ENCODE measurements around the gene RAET1E. TPM values are rescaled to one million over a fixed set of nuclear protein-coding genes. Genes with fewer than 3 reads are reported as not detected.
"Not testable (repeated sequence)": the region's sequence is repeated elsewhere in the genome, so short reads cannot be mapped to it uniquely, and the experiment has no call there.

RAET1E gene
- total RNA-seq, 1 donor from 2014 or later: under 0.01 TPM

DNA sequence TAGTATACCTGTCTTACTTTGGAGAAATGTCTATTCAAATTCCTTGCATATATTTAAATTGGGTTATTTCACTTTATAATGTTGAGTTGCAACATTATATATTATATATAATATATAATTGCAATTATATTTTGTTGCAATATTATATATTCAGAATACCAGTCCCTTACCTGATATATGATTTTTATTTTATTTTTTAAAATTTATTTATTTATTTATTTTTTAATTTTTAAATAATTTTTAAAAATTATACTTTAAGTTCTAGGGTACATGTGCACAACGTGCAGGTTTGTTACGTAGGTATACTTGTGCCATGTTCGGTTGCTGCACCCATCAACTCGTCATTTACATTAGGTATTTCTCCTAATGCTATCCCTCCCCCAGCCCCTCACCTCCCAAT lies 29.1 kb upstream of the RAET1E start:
- DNase-seq (ENCODE audit: low read depth, low spot score): not testable (repeated sequence)

- DNase-seq (ENCODE audit: low read depth, low spot score): peak; percentile 41
These were observed 28.3 kb upstream of the RAET1E start for GRCh38 chr6:149925974-149926777.

GRCh38 chr6:149925253-149925973 lies 27.5 kb upstream of the RAET1E start:
- no peak for DNase-seq (ENCODE audit: low read depth, low spot score)

DNA sequence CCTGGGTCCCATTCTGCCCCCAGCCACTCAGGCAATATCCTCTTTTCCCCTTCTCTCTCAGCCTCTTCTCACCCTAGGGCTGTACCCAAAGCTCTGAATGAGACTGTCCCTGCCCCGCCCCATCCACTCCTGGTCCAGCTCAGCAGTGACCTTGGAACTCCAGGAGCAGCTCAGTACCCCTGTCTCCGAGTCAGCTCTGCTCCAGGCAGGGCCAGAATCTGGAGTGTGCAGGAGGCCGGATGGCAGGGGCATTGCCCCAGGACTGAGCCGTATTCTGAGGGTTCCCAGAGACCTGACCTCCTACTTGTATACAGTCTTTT lies 27.0 kb upstream of the RAET1E start:
- DNase-seq (ENCODE audit: low read depth, low spot score): no peak

- DNase-seq (ENCODE audit: low read depth, low spot score): no peak
These were observed 26.5 kb upstream of the RAET1E start for GRCh38 chr6:149924206-149924932.

DNA sequence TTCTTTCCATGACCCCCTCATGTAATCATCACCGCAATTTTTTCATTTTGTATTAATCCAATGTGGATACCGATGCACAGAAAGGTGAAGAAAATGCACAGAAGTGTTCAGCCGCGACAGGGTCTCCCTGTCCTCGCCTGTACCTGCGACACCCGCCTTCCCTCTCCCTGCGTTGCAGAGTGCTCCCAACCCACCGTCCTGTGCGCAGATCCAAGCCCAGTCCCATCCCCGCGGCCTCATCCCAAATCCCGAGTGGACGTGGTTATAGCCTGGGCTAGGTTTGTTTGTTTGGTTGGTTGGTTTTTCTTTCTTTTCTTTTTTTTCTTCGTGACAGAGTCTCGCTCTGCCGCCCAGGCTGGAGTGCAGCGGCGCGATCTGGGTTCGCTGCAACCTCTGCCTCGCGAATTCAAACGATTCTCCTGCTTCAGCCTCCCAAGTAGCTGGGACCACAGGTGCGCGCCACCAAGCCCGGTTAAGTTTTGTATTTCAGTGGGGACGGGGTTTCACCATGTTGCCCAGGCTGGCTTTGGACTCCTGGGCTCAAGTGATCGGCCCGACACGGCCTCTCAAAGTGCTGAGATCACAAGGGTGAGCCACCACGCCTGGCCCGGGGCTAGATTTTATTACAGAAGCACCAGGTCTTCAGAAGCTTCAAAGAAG lies 25.5 kb upstream of the RAET1E start:
- no peak for DNase-seq (ENCODE audit: low read depth, low spot score)

GRCh38 chr6:149922642-149923326 lies 24.9 kb upstream of the RAET1E start, which contains the start of gene RAET1G:
Gene RAET1G, minus strand, starts transcription at chr6:149923121. Its CDS starts 111 bp downstream, at chr6:149923010.
- DNase-seq (ENCODE audit: low read depth, low spot score): peak; percentile 84

DNA sequence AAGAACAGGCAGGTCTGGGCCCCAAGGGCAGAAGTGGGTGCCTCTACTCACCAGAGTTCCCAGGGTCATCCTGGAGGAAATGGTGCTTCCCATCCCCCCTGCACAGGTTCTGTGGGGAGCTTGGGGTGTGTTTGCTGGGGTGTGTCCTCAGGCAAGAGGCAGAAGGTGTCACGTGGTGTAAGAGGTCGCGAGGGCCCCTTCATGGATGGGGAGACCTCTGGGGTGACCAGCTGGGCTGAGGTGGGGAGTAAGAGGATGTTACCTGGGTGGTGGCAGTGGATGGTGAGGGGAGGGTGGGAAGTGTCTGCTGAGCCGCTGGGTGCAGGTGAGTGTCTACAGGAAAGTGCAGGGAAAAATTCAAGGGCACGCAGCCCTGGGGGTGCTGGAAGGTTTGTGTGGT lies 24.2 kb upstream of the RAET1E start:
- DNase-seq (ENCODE audit: low read depth, low spot score): not testable (repeated sequence)

- no peak for DNase-seq (ENCODE audit: low read depth, low spot score)
These were observed 23.4 kb upstream of the RAET1E start for GRCh38 chr6:149921361-149921760.

- no peak for DNase-seq (ENCODE audit: low read depth, low spot score)
These were observed 21.9 kb upstream of the RAET1E start for GRCh38 chr6:149919834-149920225.

- DNase-seq (ENCODE audit: low read depth, low spot score): not testable (repeated sequence)
These were observed 21.4 kb upstream of the RAET1E start for GRCh38 chr6:149919126-149919833.

DNA sequence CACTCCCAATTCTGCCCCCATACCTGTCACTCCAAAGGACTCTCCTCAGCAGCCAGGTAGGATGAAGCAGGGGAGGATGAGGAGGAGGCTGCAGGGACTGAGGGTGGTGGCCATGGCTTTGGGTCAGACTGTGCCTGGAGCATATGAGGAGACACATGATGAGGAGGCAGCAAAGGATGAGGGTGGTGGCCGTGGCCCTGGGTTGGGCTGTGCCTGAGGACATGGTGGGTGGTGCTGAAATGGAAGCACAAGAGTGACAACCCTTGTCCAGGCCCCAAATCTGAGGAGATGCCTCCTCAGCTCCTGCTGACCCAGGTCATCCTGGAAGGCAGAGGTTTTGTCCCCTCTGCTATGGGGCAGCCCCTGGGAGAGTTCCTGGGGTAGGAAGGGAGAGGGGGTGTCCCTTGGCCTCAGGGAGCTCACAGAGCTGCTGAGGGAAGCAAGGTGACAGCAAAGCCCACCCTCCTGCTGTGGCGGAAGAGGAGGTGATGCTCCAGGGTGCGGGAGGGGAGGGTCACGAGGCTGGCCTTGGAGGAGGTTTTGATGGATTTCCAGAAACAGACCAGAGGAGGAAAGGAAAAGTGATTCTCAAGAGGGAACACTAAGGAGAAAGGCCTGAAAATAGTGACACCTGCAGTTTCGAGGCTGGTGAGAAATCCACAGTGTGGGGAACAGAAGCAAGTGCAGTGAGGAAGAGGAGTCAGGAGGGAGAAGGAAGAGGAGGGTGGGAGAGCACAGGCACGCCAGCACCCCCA lies 20.4 kb upstream of the RAET1E start:
- DNase-seq (ENCODE audit: low read depth, low spot score): no peak

- no peak for DNase-seq (ENCODE audit: low read depth, low spot score)
These were observed 19.8 kb upstream of the RAET1E start for GRCh38 chr6:149917679-149918078.

DNA sequence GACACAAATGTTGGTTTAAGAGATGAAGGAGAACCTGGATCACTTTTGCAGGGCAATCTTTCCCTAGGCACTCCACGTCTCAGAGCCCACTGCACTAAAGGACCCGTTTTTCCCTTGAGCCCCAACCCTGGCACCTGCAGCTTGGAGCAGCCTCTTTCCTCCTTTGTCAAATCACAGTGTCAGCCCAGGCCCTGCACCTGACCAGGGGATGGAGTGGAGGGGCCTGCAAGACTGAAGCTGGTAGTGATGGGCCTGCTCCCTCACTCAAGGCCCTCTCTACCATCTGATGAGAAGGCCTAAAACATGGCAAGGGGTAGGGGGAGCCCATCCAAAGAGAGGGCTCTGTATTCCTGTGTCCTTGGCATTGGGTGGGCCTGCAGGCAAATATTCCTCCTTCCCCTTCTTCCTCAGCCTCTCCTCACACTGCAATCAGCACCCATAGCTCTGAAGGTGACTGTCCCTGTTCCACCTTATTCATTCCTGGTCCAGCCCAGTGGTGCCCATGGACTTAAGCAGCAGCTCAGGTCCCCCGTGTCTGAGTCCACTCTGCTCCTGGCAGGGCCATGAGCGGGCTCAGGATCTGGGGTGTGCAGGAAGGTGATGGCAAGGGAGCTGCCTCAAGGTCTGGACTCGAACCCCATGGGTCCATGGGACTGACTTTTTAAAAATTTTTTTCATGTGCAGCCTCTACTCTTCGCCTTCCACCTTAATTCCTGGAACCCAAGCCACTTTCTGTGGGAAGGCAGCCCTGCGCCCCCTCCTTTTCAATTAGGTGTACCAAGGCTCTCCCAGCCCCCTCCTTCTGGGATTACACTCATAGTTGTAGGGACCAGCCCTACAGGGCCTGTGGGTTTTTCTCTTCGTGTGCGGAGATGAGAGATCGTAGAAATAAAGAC lies 18.3 kb upstream of the RAET1E start:
- DNase-seq (ENCODE audit: low read depth, low spot score): no peak

- no peak for DNase-seq (ENCODE audit: low read depth, low spot score)
These were observed 15.8 kb upstream of the RAET1E start for GRCh38 chr6:149913540-149914240.

DNA sequence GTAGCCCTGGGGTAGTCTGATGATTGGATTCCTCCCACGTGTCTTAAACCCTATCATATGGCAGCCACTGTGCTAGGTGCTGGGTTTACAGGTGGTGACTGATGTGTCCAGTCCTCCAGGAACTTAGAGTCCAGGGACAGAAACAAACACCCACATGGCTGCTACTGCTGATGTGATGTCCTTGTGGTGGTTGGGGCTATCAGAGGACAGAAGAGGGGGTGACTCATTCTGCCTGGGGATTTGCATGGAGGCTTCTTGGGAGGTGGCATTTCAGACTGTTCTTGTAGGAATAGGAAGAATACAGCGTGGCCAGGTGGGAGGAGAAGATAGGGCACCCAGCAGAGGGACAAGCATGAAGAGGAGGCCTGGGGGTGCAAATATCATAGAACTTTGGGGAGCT lies 15.2 kb upstream of the RAET1E start:
- DNase-seq (ENCODE audit: low read depth, low spot score): no peak

DNA sequence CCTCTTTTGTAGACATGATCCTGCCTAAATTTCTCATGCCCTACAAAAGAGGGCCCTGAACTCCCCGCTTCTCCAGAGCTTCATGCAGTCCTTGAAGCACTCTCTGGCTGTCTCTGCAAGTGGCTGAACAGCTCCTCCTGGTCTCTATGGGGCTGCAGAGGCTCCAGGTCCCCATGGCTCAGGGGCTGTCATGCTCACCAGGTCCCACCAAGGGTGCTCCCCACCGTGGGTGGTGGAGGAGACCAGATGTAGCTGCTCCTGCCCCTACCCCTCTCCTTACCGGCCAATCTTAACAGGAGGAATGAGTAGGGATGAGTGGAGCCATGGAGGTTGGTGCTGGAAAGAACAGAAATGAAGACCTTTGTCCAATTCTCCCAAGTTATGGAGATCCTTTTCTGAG lies 14.8 kb upstream of the RAET1E start:
- not testable (repeated sequence) for DNase-seq (ENCODE audit: low read depth, low spot score)

DNA sequence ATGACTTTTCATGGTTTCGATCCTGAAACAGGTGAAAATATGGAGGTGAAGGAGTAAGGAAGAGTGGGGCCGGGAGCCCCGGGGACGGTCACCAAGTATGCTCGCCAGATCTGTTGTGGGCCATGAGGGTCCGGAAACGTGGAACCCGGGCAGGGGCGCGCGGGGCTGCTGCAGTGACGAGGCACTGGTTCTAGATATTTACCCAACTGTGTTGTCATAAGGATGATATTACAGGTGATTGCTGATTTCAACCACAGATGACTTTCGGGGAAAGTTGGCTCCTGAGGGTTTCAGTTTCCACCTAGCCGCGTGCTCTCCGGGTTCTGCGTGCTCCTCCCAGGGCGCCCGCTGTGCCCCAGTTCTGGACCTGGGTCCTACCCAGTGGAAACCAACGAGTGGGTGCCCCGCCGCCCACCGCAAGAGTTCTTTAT lies 12.8 kb upstream of the RAET1E start:
- DNase-seq (ENCODE audit: low read depth, low spot score): no peak

Data from pulmonary artery endothelial cell (primary cell).